B cell (primary cell): Measurements from ENCODE around the gene TMEM132D. TPM values are rescaled to one million over a fixed set of nuclear protein-coding genes. Genes with fewer than 3 reads are reported as not detected.

Experiments
- ATAC-seq: fragments of 200-7000 bp; cut with Tn5 transposase; one replicate; pipeline ENCODE4 v1.10.0; 2021; ENCODE audit warnings: low read depth, mild to moderate bottlenecking, moderate number of reproducible peaks, moderate library complexity
- CTCF ChIA-PET: fragments of 350-600 bp; sonication (Branson Sonifier 250); formaldehyde crosslinking; loops from one replicate; lab custom pipeline; 2021; ENCODE audit warnings: antibody characterized with exemption, inconsistent platforms; lab: Charles Lee
- POLR2A ChIA-PET: fragments of 350-600 bp; sonication (Branson Sonifier 250); formaldehyde crosslinking; loops from one replicate; lab custom pipeline; 2021; ENCODE audit warnings: antibody characterized with exemption; lab: Charles Lee
- DNase-seq: peaks from one replicate; pipeline ENCODE4 v3.0.0; 2013
- H2AFZ ChIP-seq: 2 replicates; pipeline ENCODE4 v1.6.1; 2012; ENCODE audit warnings: mild to moderate bottlenecking, low read depth, low read length; ENCODE audit not compliant: insufficient read depth, poor library complexity, severe bottlenecking
- H3K27ac ChIP-seq, 2 donors: 1 replicate in 1 of 2; 2 replicates in 1 of 2; pipeline ENCODE4 v1.5.1; 2012 to 2013; ENCODE audit warnings: low read length in 2 of 2, mild to moderate bottlenecking in 2 of 2, moderate library complexity in 1 of 2
- H3K27me3 ChIP-seq, 4 experiments: fragments of 200-600 bp in 1 of 4; sonication (generic) in 1 of 4; replicated peaks in 1 of 4; 1 replicate in 2 of 4; 2 replicates in 2 of 4; pipeline versions ENCODE4 v1.6.1 to v1.7.0; 2013 to 2016; ENCODE audit warnings: low read length in 3 of 4, mild to moderate bottlenecking in 2 of 4, mixed read lengths in 1 of 4, moderate library complexity in 1 of 4; ENCODE audit not compliant: insufficient read depth in 4 of 4, control insufficient read depth in 3 of 4; ENCODE audit errors: control extremely low read depth in 1 of 4
- H3K36me3 ChIP-seq, 2 experiments: replicated peaks in 1 of 2; 1 replicate in 1 of 2; 2 replicates in 1 of 2; pipeline versions ENCODE4 v1.6.1 to v1.7.1; 2013; ENCODE audit warnings: low read length in 1 of 2; ENCODE audit not compliant: insufficient read depth in 2 of 2, control insufficient read depth in 1 of 2; ENCODE audit errors: control extremely low read depth in 1 of 2, extremely low read depth in 1 of 2
- H3K4me1 ChIP-seq, 2 donors: fragments of 200-600 bp in 1 of 2; sonication (generic) in 1 of 2; 1 replicate in 1 of 2; 2 replicates in 1 of 2; pipeline versions ENCODE4 v1.5.1 to v1.6.1; 2013 to 2017; ENCODE audit warnings: low read length in 2 of 2; ENCODE audit not compliant: control insufficient read depth in 2 of 2, insufficient read depth in 2 of 2
- H3K4me2 ChIP-seq: replicated peaks from 2 replicates; pipeline ENCODE3; 2012; ENCODE audit warnings: mild to moderate bottlenecking, low read depth, low read length; ENCODE audit not compliant: poor library complexity, severe bottlenecking
- H3K4me3 ChIP-seq, 5 experiments: fragments of 200-600 bp in 1 of 5; sonication (generic) in 1 of 5; 1 replicate in 3 of 5; 2 replicates in 2 of 5; pipeline versions ENCODE4 v1.5.1 to v1.7.0; 2011 to 2016; ENCODE audit warnings: low read length in 4 of 5, mild to moderate bottlenecking in 4 of 5, low read depth in 2 of 5, control low read depth in 1 of 5, moderate library complexity in 1 of 5; ENCODE audit not compliant: insufficient read depth in 1 of 5; ENCODE audit errors: control extremely low read depth in 1 of 5, extremely low read depth in 1 of 5
- H3K79me2 ChIP-seq: fragments of 200-600 bp; sonication (generic); one replicate; pipeline ENCODE4 v1.6.0; 2016; ENCODE audit warnings: low read length; ENCODE audit not compliant: control insufficient read depth, insufficient read depth
- H3K9ac ChIP-seq: fragments of 200-600 bp; sonication (generic); 2 replicates; pipeline ENCODE4 v1.6.1; 2017; ENCODE audit warnings: mild to moderate bottlenecking, low read length, moderate library complexity
- H3K9me3 ChIP-seq, 3 donors: one replicate each; pipeline versions ENCODE4 v1.6.1 to v1.7.1; 2013; ENCODE audit warnings: low read length in 2 of 3; ENCODE audit not compliant: control insufficient read depth in 2 of 3, insufficient read depth in 1 of 3; ENCODE audit errors: control extremely low read depth in 1 of 3
- H4K20me1 ChIP-seq: 2 replicates; pipeline ENCODE4 v1.6.0; 2012; ENCODE audit warnings: mild to moderate bottlenecking, low read length; ENCODE audit not compliant: insufficient read depth, control insufficient read depth, poor library complexity, severe bottlenecking
- H3K27ac Mint-ChIP-seq: one replicate; pipeline ENCODE4 v1.8.0; 2021; ENCODE audit warnings: mixed read lengths
- H3K27me3 Mint-ChIP-seq: one replicate; pipeline ENCODE4 v1.8.0; 2021; ENCODE audit warnings: mixed read lengths
- H3K4me1 Mint-ChIP-seq: one replicate; pipeline ENCODE4 v1.8.0; 2021; ENCODE audit warnings: mixed read lengths
- H3K4me3 Mint-ChIP-seq: one replicate; pipeline ENCODE4 v1.8.0; 2021; ENCODE audit warnings: mixed read lengths
- H3K9me3 Mint-ChIP-seq: one replicate; pipeline ENCODE4 v1.8.0; 2022; ENCODE audit warnings: mixed read lengths; ENCODE audit not compliant: insufficient read depth
- EZH2 ChIP-seq: IDR thresholded peaks from 2 replicates; pipeline ENCODE4 v1.6.1; 2012; ENCODE audit warnings: borderline replicate concordance, low read depth, mild to moderate bottlenecking, moderate library complexity, low read length; ENCODE audit not compliant: insufficient read depth, poor library complexity, severe bottlenecking
- WGBS: methylation state at CpG from one replicate; pipeline ENCODE4 v1.1.5; 2013; ENCODE audit warnings: missing lambda C conversion rate; ENCODE audit not compliant: insufficient coverage; 5-methylcytosine and 5-hydroxymethylcytosine counted together
- intact Hi-C: fragments of 100-400 bp; cut with micrococcal nuclease; formaldehyde crosslinking; loops from one replicate; pipeline ENCODE4 v1.10.0; 2022
- polyA plus RNA-seq: library from polyadenylated mRNA; depleted of rRNA; stranded (reverse); fragments of >200 nt; gene quantifications from 2 replicates; pipeline ENCODE4 v1.2.3, GENCODE V29; 2012
- total RNA-seq, 2 donors: library from RNA; stranded (reverse); fragments of 120-200 nt in 1 of 2; gene quantifications; 1 replicate in 1 of 2; 2 replicates in 1 of 2; pipeline versions ENCODE4 v1.2.3 to v1.2.4, GENCODE V29; 2013 to 2022
- TF ChIP-seq, protein P1 (sequence below): fragments of 200-600 bp; IDR thresholded peaks from one replicate; pipeline ENCODE4 v1.8.0; 2022; ENCODE audit warnings: antibody characterized with exemption, mild to moderate bottlenecking

Gene TMEM132D
- total and polyA plus RNA-seq, 2 donors (not counting 1 experiment from before 2014, with no cell fraction given), result not detected

DNA sequence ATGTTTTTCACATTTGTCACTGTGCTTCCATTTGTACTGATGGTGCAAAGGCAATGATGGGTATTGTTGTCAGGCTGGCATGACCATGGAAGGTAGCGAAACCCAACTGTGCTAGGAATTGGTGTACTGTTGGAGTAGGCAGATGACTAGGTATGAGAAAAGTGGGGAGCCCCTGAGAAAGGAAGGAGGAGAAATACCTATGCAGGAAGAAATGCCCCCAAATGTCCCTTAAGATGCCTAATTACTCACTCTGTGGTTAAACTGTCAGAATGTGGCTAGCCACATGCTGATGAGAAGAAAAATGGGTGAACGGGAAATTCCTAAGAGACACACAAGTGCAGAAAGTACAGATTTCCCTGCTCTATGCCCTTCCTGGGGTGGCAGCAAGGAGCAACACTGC is 339.1 kb downstream of the TMEM132D start:
- intact Hi-C loops, result no loop called here
- DNase-seq (no peak), ATAC-seq (no peak)
- Histone ChIP-seq H3K27ac (no peak overlapping the region), H3K9me3 (no peaks in the 10 kb centered on the region), H3K36me3 (no peaks in the 10 kb centered on the region), H3K4me1 (no peaks in the 10 kb centered on the region), H3K27me3 (no peaks in the 10 kb centered on the region), H3K4me3 (no peak overlapping the region), H3K79me2 (no peaks in the 10 kb centered on the region), H4K20me1 (no peaks in the 10 kb centered on the region), H2AFZ (no peak overlapping the region), H3K9ac (no peak overlapping the region), H3K4me2 (no peak overlapping the region)
- Mint-ChIP-seq H3K4me3 (no peak overlapping the region), H3K9me3 (peaks cover 2% of the 10 kb centered on the region), H3K4me1 (no peaks in the 10 kb centered on the region), H3K27ac (no peak overlapping the region), H3K27me3 (no peaks in the 10 kb centered on the region)
- CTCF ChIA-PET, result no interaction called here
- TF ChIP-seq EZH2, result no peak
- TF ChIP-seq, protein P1, sequence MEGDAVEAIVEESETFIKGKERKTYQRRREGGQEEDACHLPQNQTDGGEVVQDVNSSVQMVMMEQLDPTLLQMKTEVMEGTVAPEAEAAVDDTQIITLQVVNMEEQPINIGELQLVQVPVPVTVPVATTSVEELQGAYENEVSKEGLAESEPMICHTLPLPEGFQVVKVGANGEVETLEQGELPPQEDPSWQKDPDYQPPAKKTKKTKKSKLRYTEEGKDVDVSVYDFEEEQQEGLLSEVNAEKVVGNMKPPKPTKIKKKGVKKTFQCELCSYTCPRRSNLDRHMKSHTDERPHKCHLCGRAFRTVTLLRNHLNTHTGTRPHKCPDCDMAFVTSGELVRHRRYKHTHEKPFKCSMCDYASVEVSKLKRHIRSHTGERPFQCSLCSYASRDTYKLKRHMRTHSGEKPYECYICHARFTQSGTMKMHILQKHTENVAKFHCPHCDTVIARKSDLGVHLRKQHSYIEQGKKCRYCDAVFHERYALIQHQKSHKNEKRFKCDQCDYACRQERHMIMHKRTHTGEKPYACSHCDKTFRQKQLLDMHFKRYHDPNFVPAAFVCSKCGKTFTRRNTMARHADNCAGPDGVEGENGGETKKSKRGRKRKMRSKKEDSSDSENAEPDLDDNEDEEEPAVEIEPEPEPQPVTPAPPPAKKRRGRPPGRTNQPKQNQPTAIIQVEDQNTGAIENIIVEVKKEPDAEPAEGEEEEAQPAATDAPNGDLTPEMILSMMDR, result no peak
- WGBS, result 50% methylated on average over 2 of the region's 2 CpGs
- POLR2A ChIA-PET, result no interaction called here

DNA sequence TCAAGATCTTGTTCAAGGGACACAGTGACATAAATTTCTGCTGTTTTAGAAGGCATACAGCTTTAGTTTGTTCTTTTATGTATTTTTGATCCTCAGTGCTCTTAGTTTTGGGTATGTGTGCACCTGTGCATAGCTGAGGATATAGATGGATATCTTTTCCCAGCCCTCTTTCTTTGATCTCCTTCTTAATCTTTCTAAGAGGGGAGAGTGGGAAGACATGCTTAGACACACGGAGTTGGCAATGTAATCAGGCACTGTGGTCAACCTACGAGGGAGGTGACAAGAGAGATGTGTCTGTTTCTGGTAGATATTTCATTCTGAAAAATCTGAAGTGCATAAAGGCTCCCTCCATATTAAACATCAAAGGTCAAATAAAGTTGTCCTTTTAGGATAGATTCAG is 340.6 kb downstream of the TMEM132D start:
- DNase-seq, result no peak
- H3K9ac ChIP-seq, result no peak overlapping the region
- no peak overlapping the region for H3K27ac ChIP-seq
- no peaks in the 10 kb centered on the region for H3K9me3 ChIP-seq
- Mint-ChIP-seq H3K4me3 (no peak overlapping the region), H3K27ac (no peak overlapping the region), H3K4me1 (no peaks in the 10 kb centered on the region), H3K27me3 (no peaks in the 10 kb centered on the region), H3K9me3 (peaks cover 2% of the 10 kb centered on the region)
- no peak overlapping the region for H3K4me3 ChIP-seq
- H2AFZ ChIP-seq, result no peak overlapping the region
- H3K4me1 ChIP-seq, result no peaks in the 10 kb centered on the region
- no CpG with 5 or more reads among the region's 2 CpGs for WGBS
- H3K4me2 ChIP-seq, result no peak overlapping the region
- H3K36me3 ChIP-seq, result no peaks in the 10 kb centered on the region
- ATAC-seq, result no peak
- ChIA-PET CTCF (no interaction called here), POLR2A (no interaction called here)
- TF ChIP-seq, protein P1, result no peak
- no peak for TF ChIP-seq EZH2
- H3K27me3 ChIP-seq, result no peaks in the 10 kb centered on the region
- intact Hi-C loops, result no loop called here
- no peaks in the 10 kb centered on the region for H4K20me1 ChIP-seq
- H3K79me2 ChIP-seq, result no peaks in the 10 kb centered on the region
